ENCODE data around the gene GSTT2B.
"Not testable (repeated sequence)": the region's sequence is repeated elsewhere in the genome, so short reads cannot be mapped to it uniquely, and the experiment has no call there.

Gene GSTT2B

DNA sequence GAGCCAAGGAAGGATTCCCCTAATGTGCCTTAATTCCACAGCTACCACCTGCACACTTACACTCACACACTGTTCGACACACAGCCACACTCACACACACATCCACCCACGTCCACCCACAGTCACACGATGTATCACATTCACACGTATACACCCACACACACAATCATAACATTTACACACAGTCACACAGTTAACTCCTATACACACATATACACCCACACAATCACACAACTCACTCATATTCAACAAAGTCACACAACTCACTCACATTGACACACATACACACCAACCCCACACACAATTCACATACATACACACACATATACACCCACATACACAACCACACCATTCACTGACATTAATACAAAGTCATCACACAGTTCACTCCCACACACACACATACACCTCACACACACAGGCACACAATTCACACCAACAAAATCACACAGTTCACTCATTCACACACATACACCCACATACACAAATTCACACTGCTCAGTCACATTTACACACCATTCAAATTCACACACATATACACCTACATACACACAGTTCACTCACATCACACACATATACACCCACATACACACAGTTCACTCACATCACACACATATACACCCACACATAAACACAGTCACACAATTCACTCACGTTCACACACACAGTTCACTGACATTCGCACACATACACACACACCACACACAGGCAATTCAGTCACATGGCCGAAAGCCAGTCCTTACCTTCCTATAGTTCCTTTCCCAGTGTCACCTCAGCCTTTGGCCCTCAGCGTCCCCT, 6.6 kb downstream of the GSTT2B start:
- H3K18ac ChIP-seq (ENCODE audit: low read depth in 1 of 2, low read length in 2 of 2), result not testable (repeated sequence)

GRCh38 chr22:23953485-23953884, 7.5 kb downstream of the GSTT2B start:
- not testable (repeated sequence) for H3K4me1 ChIP-seq (ENCODE audit: control insufficient read depth, insufficient read depth, low read depth, low read length); H3K27ac ChIP-seq (ENCODE audit: low read length, poor library complexity, severe bottlenecking); H2BK12ac ChIP-seq (ENCODE audit: low read length in 2 of 2); H2AFZ ChIP-seq (ENCODE audit: low read depth, low read length); H2BK120ac ChIP-seq (ENCODE audit: low read depth, low read length); DNase-seq; H3K23ac ChIP-seq (ENCODE audit: low read length in 2 of 2); H3K27me3 ChIP-seq (ENCODE audit: control insufficient read depth in 1 of 2, insufficient read depth in 1 of 2, low read length in 2 of 2); H3K14ac ChIP-seq (ENCODE audit: low read length in 2 of 2); H3K4ac ChIP-seq (ENCODE audit: low read depth in 1 of 2, low read length in 2 of 2); H3K4me2 ChIP-seq (ENCODE audit: low read length, poor library complexity, severe bottlenecking); H4K8ac ChIP-seq (ENCODE audit: low read length); H3K18ac ChIP-seq (ENCODE audit: low read depth in 1 of 2, low read length in 2 of 2); H4K91ac ChIP-seq (ENCODE audit: low read length); H3K9me3 ChIP-seq (ENCODE audit: control insufficient read depth, low read length); H3K36me3 ChIP-seq (ENCODE audit: control insufficient read depth in 1 of 2, insufficient read depth in 2 of 2, low read depth in 1 of 2, low read length in 2 of 2); H2BK5ac ChIP-seq (ENCODE audit: low read depth, low read length, poor library complexity, severe bottlenecking); H3K4me3 ChIP-seq (ENCODE audit: insufficient read depth in 1 of 2, low read depth in 1 of 2, low read length in 2 of 2); H3K79me1 ChIP-seq (replicated peaks; ENCODE audit: low read length, poor library complexity, severe bottlenecking); H3K9ac ChIP-seq (ENCODE audit: low read length); H2BK15ac ChIP-seq (ENCODE audit: low read depth, poor library complexity, severe bottlenecking); H2AK5ac ChIP-seq (ENCODE audit: low read length, severe bottlenecking)
- WGBS, result 60% methylated on average over 3 of the region's 4 CpGs

More for the DNA sequence above, 6.6 kb downstream of the GSTT2B start:
- H3K4me2 ChIP-seq (ENCODE audit: low read length, poor library complexity, severe bottlenecking); H3K4me3 ChIP-seq (ENCODE audit: insufficient read depth in 1 of 2, low read depth in 1 of 2, low read length in 2 of 2); H3K36me3 ChIP-seq (ENCODE audit: control insufficient read depth in 1 of 2, insufficient read depth in 2 of 2, low read depth in 1 of 2, low read length in 2 of 2); H4K91ac ChIP-seq (ENCODE audit: low read length); H2BK15ac ChIP-seq (ENCODE audit: low read depth, poor library complexity, severe bottlenecking); H2AK5ac ChIP-seq (ENCODE audit: low read length, severe bottlenecking); H3K4me1 ChIP-seq (ENCODE audit: control insufficient read depth, insufficient read depth, low read depth, low read length); H2AFZ ChIP-seq (ENCODE audit: low read depth, low read length); DNase-seq; H3K23ac ChIP-seq (ENCODE audit: low read length in 2 of 2); H3K27ac ChIP-seq (ENCODE audit: low read length, poor library complexity, severe bottlenecking); H3K9me3 ChIP-seq (ENCODE audit: control insufficient read depth, low read length); H3K79me1 ChIP-seq (replicated peaks; ENCODE audit: low read length, poor library complexity, severe bottlenecking); H2BK12ac ChIP-seq (ENCODE audit: low read length in 2 of 2); H2BK5ac ChIP-seq (ENCODE audit: low read depth, low read length, poor library complexity, severe bottlenecking); H3K9ac ChIP-seq (ENCODE audit: low read length); H3K27me3 ChIP-seq (ENCODE audit: control insufficient read depth in 1 of 2, insufficient read depth in 1 of 2, low read length in 2 of 2); H4K8ac ChIP-seq (ENCODE audit: low read length); H2BK120ac ChIP-seq (ENCODE audit: low read depth, low read length): not testable (repeated sequence)
- peak overlapping the region in 1 of 2 experiments; percentile 35 for H3K4ac ChIP-seq (ENCODE audit: low read depth in 1 of 2, low read length in 2 of 2)
- WGBS, result 84% methylated on average over 8 of the region's 8 CpGs
- peak overlapping the region in 1 of 2 experiments; percentile 44 for H3K14ac ChIP-seq (ENCODE audit: low read length in 2 of 2)

- H3K4ac ChIP-seq (ENCODE audit: low read depth in 1 of 2, low read length in 2 of 2); H2BK5ac ChIP-seq (ENCODE audit: low read depth, low read length, poor library complexity, severe bottlenecking); H3K14ac ChIP-seq (ENCODE audit: low read length in 2 of 2); H3K9me3 ChIP-seq (ENCODE audit: control insufficient read depth, low read length); H2BK120ac ChIP-seq (ENCODE audit: low read depth, low read length); H3K4me2 ChIP-seq (ENCODE audit: low read length, poor library complexity, severe bottlenecking); H3K23ac ChIP-seq (ENCODE audit: low read length in 2 of 2); H3K18ac ChIP-seq (ENCODE audit: low read depth in 1 of 2, low read length in 2 of 2); H3K9ac ChIP-seq (ENCODE audit: low read length); DNase-seq; H3K79me1 ChIP-seq (replicated peaks; ENCODE audit: low read length, poor library complexity, severe bottlenecking); H2BK15ac ChIP-seq (ENCODE audit: low read depth, poor library complexity, severe bottlenecking); H3K4me1 ChIP-seq (ENCODE audit: control insufficient read depth, insufficient read depth, low read depth, low read length); H3K4me3 ChIP-seq (ENCODE audit: insufficient read depth in 1 of 2, low read depth in 1 of 2, low read length in 2 of 2); H2AFZ ChIP-seq (ENCODE audit: low read depth, low read length); H2AK5ac ChIP-seq (ENCODE audit: low read length, severe bottlenecking); H3K27ac ChIP-seq (ENCODE audit: low read length, poor library complexity, severe bottlenecking); H3K36me3 ChIP-seq (ENCODE audit: control insufficient read depth in 1 of 2, insufficient read depth in 2 of 2, low read depth in 1 of 2, low read length in 2 of 2); H4K8ac ChIP-seq (ENCODE audit: low read length); H3K27me3 ChIP-seq (ENCODE audit: control insufficient read depth in 1 of 2, insufficient read depth in 1 of 2, low read length in 2 of 2); H2BK12ac ChIP-seq (ENCODE audit: low read length in 2 of 2): not testable (repeated sequence)
- peak overlapping the region; percentile 27 for H4K91ac ChIP-seq (ENCODE audit: low read length)
- WGBS, result 76% methylated on average over 11 of the region's 11 CpGs
These were observed 8.1 kb downstream of the GSTT2B start for GRCh38 chr22:23952794-23953405.

DNA sequence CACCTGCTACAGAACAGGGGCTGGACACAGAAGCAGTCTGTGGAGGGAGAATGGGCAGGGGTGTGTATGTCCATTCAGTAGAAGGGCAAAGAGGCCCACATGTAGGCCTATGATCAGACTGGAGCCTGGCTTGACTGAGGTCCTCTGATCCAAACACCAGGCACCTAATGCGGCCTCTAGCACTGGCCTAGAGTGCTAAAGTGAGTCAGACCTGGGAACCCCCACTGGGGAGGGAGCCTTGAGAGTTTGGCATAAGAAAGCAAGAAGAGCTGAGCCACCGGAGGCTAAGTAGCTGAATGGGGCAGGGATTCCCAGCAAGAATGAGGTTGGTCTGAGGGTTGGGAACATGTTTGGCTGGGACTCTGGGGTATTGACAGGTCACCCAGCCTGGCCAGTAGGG, 9.6 kb downstream of the GSTT2B start:
- not testable (repeated sequence) for H2BK15ac ChIP-seq (ENCODE audit: low read depth, poor library complexity, severe bottlenecking); H3K18ac ChIP-seq (ENCODE audit: low read depth in 1 of 2, low read length in 2 of 2); H2AK5ac ChIP-seq (ENCODE audit: low read length, severe bottlenecking); H3K4me3 ChIP-seq (ENCODE audit: insufficient read depth in 1 of 2, low read depth in 1 of 2, low read length in 2 of 2); H2BK12ac ChIP-seq (ENCODE audit: low read length in 2 of 2); H2BK120ac ChIP-seq (ENCODE audit: low read depth, low read length); H3K23ac ChIP-seq (ENCODE audit: low read length in 2 of 2); H3K4ac ChIP-seq (ENCODE audit: low read depth in 1 of 2, low read length in 2 of 2); H3K9me3 ChIP-seq (ENCODE audit: control insufficient read depth, low read length); H3K14ac ChIP-seq (ENCODE audit: low read length in 2 of 2); H3K9ac ChIP-seq (ENCODE audit: low read length); H3K36me3 ChIP-seq (ENCODE audit: control insufficient read depth in 1 of 2, insufficient read depth in 2 of 2, low read depth in 1 of 2, low read length in 2 of 2); H4K8ac ChIP-seq (ENCODE audit: low read length); H3K27me3 ChIP-seq (ENCODE audit: control insufficient read depth in 1 of 2, insufficient read depth in 1 of 2, low read length in 2 of 2); H2BK5ac ChIP-seq (ENCODE audit: low read depth, low read length, poor library complexity, severe bottlenecking); H3K79me1 ChIP-seq (replicated peaks; ENCODE audit: low read length, poor library complexity, severe bottlenecking); H4K91ac ChIP-seq (ENCODE audit: low read length); H3K4me1 ChIP-seq (ENCODE audit: control insufficient read depth, insufficient read depth, low read depth, low read length); H3K27ac ChIP-seq (ENCODE audit: low read length, poor library complexity, severe bottlenecking); H3K4me2 ChIP-seq (ENCODE audit: low read length, poor library complexity, severe bottlenecking); H2AFZ ChIP-seq (ENCODE audit: low read depth, low read length)
- DNase-seq, result peak; percentile 13
- WGBS, result 73% methylated on average over 1 of the region's 2 CpGs

All from mesenchymal stem cell (in vitro differentiated cells and primary cell).